CD4-positive, alpha-beta memory T cell (primary cell): ENCODE measurements around the gene TAS2R40. TPM values are rescaled to one million over a fixed set of nuclear protein-coding genes. Genes with fewer than 3 reads are reported as not detected.

ENCODE experiments used
- CTCF ChIA-PET: fragments of 350-600 bp; sonication (Branson Sonifier 250); formaldehyde crosslinking; loops from one replicate; lab custom pipeline; 2021; ENCODE audit warnings: inconsistent platforms; ENCODE audit not compliant: partially characterized antibody; lab: Charles Lee
- POLR2A ChIA-PET: fragments of 350-600 bp; sonication (Branson Sonifier 250); formaldehyde crosslinking; loops from one replicate; lab custom pipeline; 2021; ENCODE audit not compliant: partially characterized antibody; lab: Charles Lee
- DNase-seq, 5 donors: peaks; one replicate each; pipeline versions ENCODE4 v3.0.0 to v3.0.0-alpha.2; 2020 to 2022; ENCODE audit warnings: mixed read lengths in 1 of 5
- H3K27ac ChIP-seq: one replicate; pipeline ENCODE4 v1.7.0; 2013; ENCODE audit warnings: low read depth, low read length
- H3K27me3 ChIP-seq: 2 replicates; pipeline ENCODE4 v1.7.0; 2013; ENCODE audit warnings: mild to moderate bottlenecking, low read length, moderate library complexity; ENCODE audit not compliant: insufficient read depth
- H3K36me3 ChIP-seq: 2 replicates; pipeline ENCODE4 v1.7.0; 2013; ENCODE audit warnings: mild to moderate bottlenecking, low read length, moderate library complexity; ENCODE audit not compliant: insufficient read depth
- H3K4me1 ChIP-seq: 2 replicates; pipeline ENCODE4 v1.7.0; 2013; ENCODE audit warnings: mild to moderate bottlenecking, low read length, moderate library complexity; ENCODE audit not compliant: insufficient read depth
- H3K4me3 ChIP-seq, 2 donors: one replicate each; pipeline ENCODE4 v1.7.0; 2013; ENCODE audit warnings: low read length in 2 of 2, mild to moderate bottlenecking in 1 of 2
- H3K9me3 ChIP-seq, 2 donors: one replicate each; pipeline ENCODE4 v1.7.0; 2013; ENCODE audit warnings: low read length in 2 of 2, control low read depth in 1 of 2; ENCODE audit not compliant: control insufficient read depth in 1 of 2
- H3K27ac Mint-ChIP-seq, 7 donors: one replicate each; pipeline ENCODE4 v1.8.0; 2020 to 2021; ENCODE audit warnings: mixed read lengths in 7 of 7, mild to moderate bottlenecking in 6 of 7, inconsistent platforms in 3 of 7, moderate library complexity in 3 of 7
- H3K27me3 Mint-ChIP-seq, 2 donors: one replicate each; pipeline ENCODE4 v1.8.0; 2020 to 2021; ENCODE audit warnings: mixed read lengths in 2 of 2
- H3K36me3 Mint-ChIP-seq, 2 donors: one replicate each; pipeline ENCODE4 v1.8.0; 2020 to 2021; ENCODE audit warnings: mixed read lengths in 2 of 2, inconsistent platforms in 1 of 2, mild to moderate bottlenecking in 1 of 2
- H3K4me1 Mint-ChIP-seq, 4 donors: one replicate each; pipeline ENCODE4 v1.8.0; 2020 to 2021; ENCODE audit warnings: mixed read lengths in 4 of 4, mild to moderate bottlenecking in 1 of 4
- H3K4me3 Mint-ChIP-seq, 8 donors: one replicate each; pipeline ENCODE4 v1.8.0; 2020 to 2021; ENCODE audit warnings: mixed read lengths in 8 of 8, mild to moderate bottlenecking in 7 of 8, moderate library complexity in 6 of 8, inconsistent platforms in 3 of 8
- H3K9me3 Mint-ChIP-seq, 8 donors: one replicate each; pipeline ENCODE4 v1.8.0; 2020 to 2021; ENCODE audit warnings: mixed read lengths in 8 of 8, mild to moderate bottlenecking in 5 of 8, inconsistent platforms in 3 of 8, moderate library complexity in 1 of 8
- intact Hi-C: fragments of 100-400 bp; cut with micrococcal nuclease; formaldehyde crosslinking; loops from one replicate; pipeline ENCODE4 v1.15.1; 2023
- polyA plus RNA-seq, 2 donors: library from polyadenylated mRNA; unstranded; fragments of 300-500 nt; fragmentation: Illumina TruSeq; gene quantifications; one replicate each; pipeline ENCODE4 v1.2.3, GENCODE V29; 2021
- total RNA-seq, 2 experiments: library from RNA; stranded (reverse); gene quantifications; one replicate each; pipeline ENCODE4 v1.2.3, GENCODE V29; 2021

Gene TAS2R40
- total and polyA plus RNA-seq, 4 experiments from 2014 or later = not detected

GRCh38 chr7:143233816-143234532 lies 12.1 kb downstream of the TAS2R40 start:
- DNase-seq = no peak
- Mint-ChIP-seq H3K27me3 (peaks cover 3 to 15% of the 10 kb centered on the region in 2 donors), H3K27ac (no peak overlapping the region), H3K4me1 (no peaks in the 10 kb centered on the region), H3K36me3 (peaks cover 10 to 15% of the 10 kb centered on the region in 2 donors), H3K9me3 (peaks cover 0 to 28% (median 20%) of the 10 kb centered on the region in 8 donors), H3K4me3 (no peak overlapping the region)
- ChIA-PET POLR2A (no interaction called here), CTCF (interaction anchor here (0.6 to 3.8 kb wide), 2 partner anchors 66 to 182 kb away, joined by 3 to 19 read pairs; no protein-coding TSS in a partner anchor)
- Histone ChIP-seq H3K27ac (no peak overlapping the region), H3K9me3 (peaks cover 0 to 7% of the 10 kb centered on the region in 2 donors), H3K4me3 (no peak overlapping the region), H3K36me3 (no peaks in the 10 kb centered on the region), H3K27me3 (peaks cover 6% of the 10 kb centered on the region), H3K4me1 (no peaks in the 10 kb centered on the region)
- intact Hi-C loops = no loop called here

- H3K27ac Mint-ChIP-seq = no peak overlapping the region
- CTCF ChIA-PET = interaction anchor here (3.8 kb wide), 1 partner anchor 65 kb away, joined by 19 read pairs; no protein-coding TSS in a partner anchor
- H3K4me3 ChIP-seq = no peak overlapping the region
- peaks cover 3 to 15% of the 10 kb centered on the region in 2 donors for H3K27me3 Mint-ChIP-seq
- peaks cover 0 to 7% of the 10 kb centered on the region in 2 donors for H3K9me3 ChIP-seq
- H3K27ac ChIP-seq = no peak overlapping the region
- POLR2A ChIA-PET = no interaction called here
- intact Hi-C loops = no loop called here
- H3K4me1 ChIP-seq = no peaks in the 10 kb centered on the region
- peaks cover 6% of the 10 kb centered on the region for H3K27me3 ChIP-seq
- peaks cover 10 to 17% of the 10 kb centered on the region in 2 donors for H3K36me3 Mint-ChIP-seq
- H3K4me3 Mint-ChIP-seq = no peak overlapping the region
- no peaks in the 10 kb centered on the region for H3K36me3 ChIP-seq
- no peaks in the 10 kb centered on the region for H3K4me1 Mint-ChIP-seq
- H3K9me3 Mint-ChIP-seq = peaks cover 0 to 28% (median 20%) of the 10 kb centered on the region in 8 donors
- no peak for DNase-seq
These were observed 12.7 kb downstream of the TAS2R40 start for GRCh38 chr7:143234533-143234875.

- intact Hi-C loops = no loop called here
- Mint-ChIP-seq H3K9me3 (peaks cover 0 to 28% (median 20%) of the 10 kb centered on the region in 8 donors), H3K4me1 (peaks cover under 1 to 3% (median 2%) of the 10 kb centered on the region in 4 donors), H3K4me3 (no peak overlapping the region), H3K36me3 (peaks cover 10 to 17% of the 10 kb centered on the region in 2 donors), H3K27ac (no peak overlapping the region), H3K27me3 (peaks cover 3 to 15% of the 10 kb centered on the region in 2 donors)
- CTCF ChIA-PET = interaction anchor here (1.7 kb wide), 1 partner anchor 70 kb away, joined by 5 read pairs; no protein-coding TSS in a partner anchor
- Histone ChIP-seq H3K4me1 (no peaks in the 10 kb centered on the region), H3K27ac (no peak overlapping the region), H3K27me3 (peaks cover 6% of the 10 kb centered on the region), H3K9me3 (peaks cover 0 to 7% of the 10 kb centered on the region in 2 donors), H3K4me3 (no peak overlapping the region), H3K36me3 (no peaks in the 10 kb centered on the region)
- DNase-seq = no peak
- POLR2A ChIA-PET = no interaction called here
These were observed 13.7 kb downstream of the TAS2R40 start for GRCh38 chr7:143235561-143235960.

GRCh38 chr7:143236408-143236990 lies 14.7 kb downstream of the TAS2R40 start:
- H3K4me1 Mint-ChIP-seq = peaks cover 7 to 8% (median 8%) of the 10 kb centered on the region in 4 donors
- intact Hi-C loops = no loop called here
- peaks cover 0 to 28% (median 20%) of the 10 kb centered on the region in 8 donors for H3K9me3 Mint-ChIP-seq
- no peaks in the 10 kb centered on the region for H3K36me3 ChIP-seq
- ChIA-PET CTCF (interaction anchor here (0.9 to 1.7 kb wide), 7 partner anchors 13 to 180 kb away, joined by 3 to 10 read pairs (median 3); no protein-coding TSS in a partner anchor), POLR2A (interaction anchor here (0.7 kb wide), 1 partner anchor 603 kb away, joined by 3 read pairs; no protein-coding TSS in a partner anchor)
- peaks cover 6% of the 10 kb centered on the region for H3K27me3 ChIP-seq
- H3K4me1 ChIP-seq = peaks cover 6% of the 10 kb centered on the region
- no peak overlapping the region for H3K4me3 ChIP-seq
- H3K9me3 ChIP-seq = peaks cover 0 to 7% of the 10 kb centered on the region in 2 donors
- H3K36me3 Mint-ChIP-seq = peaks cover 10 to 17% of the 10 kb centered on the region in 2 donors
- H3K27ac Mint-ChIP-seq = no peak overlapping the region
- H3K27me3 Mint-ChIP-seq = peaks cover 3 to 15% of the 10 kb centered on the region in 2 donors
- no peak for DNase-seq
- no peak overlapping the region for H3K4me3 Mint-ChIP-seq
- no peak overlapping the region for H3K27ac ChIP-seq

- ChIA-PET CTCF (interaction anchor here (0.6 to 1.7 kb wide), 8 partner anchors 12 to 179 kb away, joined by 3 to 10 read pairs (median 4); no protein-coding TSS in a partner anchor), POLR2A (no interaction called here)
- Mint-ChIP-seq H3K4me1 (peaks cover 7 to 14% (median 11%) of the 10 kb centered on the region in 4 donors), H3K36me3 (peaks cover 10 to 17% of the 10 kb centered on the region in 2 donors), H3K27me3 (peaks cover 3 to 15% of the 10 kb centered on the region in 2 donors), H3K4me3 (no peak overlapping the region), H3K27ac (no peak overlapping the region), H3K9me3 (peaks cover 0 to 28% (median 20%) of the 10 kb centered on the region in 8 donors)
- DNase-seq = no peak
- intact Hi-C loops = no loop called here
- Histone ChIP-seq H3K9me3 (peaks cover 0 to 7% of the 10 kb centered on the region in 2 donors), H3K27me3 (peaks cover 6% of the 10 kb centered on the region), H3K4me1 (peaks cover 6% of the 10 kb centered on the region), H3K36me3 (no peaks in the 10 kb centered on the region), H3K27ac (no peak overlapping the region), H3K4me3 (no peak overlapping the region)
These were observed 15.5 kb downstream of the TAS2R40 start for GRCh38 chr7:143237366-143237765.

GRCh38 chr7:143238289-143238980 lies 16.6 kb downstream of the TAS2R40 start:
- H3K36me3 ChIP-seq = no peaks in the 10 kb centered on the region
- intact Hi-C loops = no loop called here
- Mint-ChIP-seq H3K36me3 (peaks cover 10 to 17% of the 10 kb centered on the region in 2 donors), H3K27ac (no peak overlapping the region), H3K4me1 (peaks cover 7 to 19% (median 12%) of the 10 kb centered on the region in 4 donors), H3K9me3 (peaks cover 0 to 28% (median 20%) of the 10 kb centered on the region in 8 donors), H3K27me3 (peaks cover 3 to 15% of the 10 kb centered on the region in 2 donors), H3K4me3 (no peak overlapping the region)
- no peak for DNase-seq
- H3K4me3 ChIP-seq = no peak overlapping the region
- POLR2A ChIA-PET = interaction anchor here (1.1 to 4.0 kb wide), 2 partner anchors 60 to 107 kb away, joined by 3 to 51 read pairs; no protein-coding TSS in a partner anchor
- H3K27me3 ChIP-seq = peaks cover 6% of the 10 kb centered on the region
- H3K9me3 ChIP-seq = peaks cover 0 to 7% of the 10 kb centered on the region in 2 donors
- H3K4me1 ChIP-seq = peaks cover 6% of the 10 kb centered on the region
- no peak overlapping the region for H3K27ac ChIP-seq
- CTCF ChIA-PET = interaction anchor here (2.7 to 14.0 kb wide), 7 partner anchors 23 to 178 kb away, joined by 23 to 513 read pairs (median 77); partner anchors contain the start of gene GSTK1
